Colonic mucosa (tissue), 4 donors: Measurements from ENCODE around the gene CDH18. TPM values are rescaled to one million over a fixed set of nuclear protein-coding genes. Genes with fewer than 3 reads are reported as not detected.

Experiments used
- DNase-seq: peaks from one replicate; pipeline ENCODE4 v3.0.0-alpha.2; 2020
- H3K27ac ChIP-seq: fragments of 200-600 bp; one replicate; pipeline ENCODE4 v1.8.0; 2021
- H3K27me3 ChIP-seq: fragments of 200-600 bp; one replicate; pipeline ENCODE4 v1.8.0; 2021
- H3K36me3 ChIP-seq: fragments of 200-600 bp; one replicate; pipeline ENCODE4 v1.8.0; 2021
- H3K4me1 ChIP-seq: fragments of 200-600 bp; one replicate; pipeline ENCODE4 v1.8.0; 2021; ENCODE audit warnings: mild to moderate bottlenecking
- H3K4me3 ChIP-seq: fragments of 200-600 bp; one replicate; pipeline ENCODE4 v1.8.0; 2021
- H3K9ac ChIP-seq, 2 donors: one replicate each; pipeline ENCODE4 v1.7.0; 2013; ENCODE audit warnings: control low read depth in 2 of 2, low read depth in 2 of 2, low read length in 2 of 2
- H3K9me3 ChIP-seq: fragments of 200-600 bp; one replicate; pipeline ENCODE4 v1.8.0; 2021
- intact Hi-C: fragments of 100-400 bp; cut with DNase I; formaldehyde crosslinking; loops from one replicate; pipeline ENCODE4 v1.14.1; 2022
- total RNA-seq, 2 donors: library from RNA; stranded (reverse); fragmentation: NEBNext Ultra II Directional in 1 of 2; extraction: Animal tissue kit (Norgen Biotek cat#: 25700) in 1 of 2; gene quantifications; one replicate each; pipeline ENCODE4 v1.2.1, GENCODE V29; 2021
- TF ChIP-seq, protein P1 (sequence below): fragments of 200-600 bp; IDR thresholded peaks from one replicate; pipeline ENCODE4 v1.8.0; 2022; ENCODE audit warnings: antibody characterized with exemption, mild to moderate bottlenecking
- donor health status: healthy.
- donor health status: DM: no; HTN: no; CAD: no.
- donor health status: DM: no; HTN: no; CAD: no.

Gene CDH18
- total RNA-seq, 2 donors from 2014 or later = not detected

DNA sequence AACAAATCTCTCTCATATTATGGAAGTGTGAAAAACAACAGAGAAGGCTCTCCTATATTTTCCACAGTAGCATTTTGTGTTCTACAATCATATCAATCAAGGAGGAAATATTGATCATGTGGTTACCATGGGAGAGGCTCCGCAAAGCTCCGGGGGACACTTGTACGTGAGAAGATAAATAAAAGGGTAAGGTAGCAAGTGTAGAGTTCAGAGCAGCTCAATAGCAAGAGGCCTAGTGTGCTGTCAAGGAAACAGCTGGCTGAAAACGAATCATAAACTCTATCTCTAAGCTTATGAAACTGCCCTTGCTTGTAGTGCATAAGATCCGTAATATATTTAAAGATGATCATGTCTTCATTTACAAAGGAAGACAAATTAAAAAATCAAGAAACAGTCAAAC is 57.5 kb downstream of the CDH18 start:
- Histone ChIP-seq H3K9me3 (peaks cover 4% of the 10 kb centered on the region), H3K27ac (no peak overlapping the region), H3K27me3 (no peaks in the 10 kb centered on the region), H3K4me3 (no peak overlapping the region), H3K4me1 (no peaks in the 10 kb centered on the region), H3K9ac (no peak overlapping the region), H3K36me3 (no peaks in the 10 kb centered on the region)
- no peak for DNase-seq
- TF ChIP-seq, protein P1, sequence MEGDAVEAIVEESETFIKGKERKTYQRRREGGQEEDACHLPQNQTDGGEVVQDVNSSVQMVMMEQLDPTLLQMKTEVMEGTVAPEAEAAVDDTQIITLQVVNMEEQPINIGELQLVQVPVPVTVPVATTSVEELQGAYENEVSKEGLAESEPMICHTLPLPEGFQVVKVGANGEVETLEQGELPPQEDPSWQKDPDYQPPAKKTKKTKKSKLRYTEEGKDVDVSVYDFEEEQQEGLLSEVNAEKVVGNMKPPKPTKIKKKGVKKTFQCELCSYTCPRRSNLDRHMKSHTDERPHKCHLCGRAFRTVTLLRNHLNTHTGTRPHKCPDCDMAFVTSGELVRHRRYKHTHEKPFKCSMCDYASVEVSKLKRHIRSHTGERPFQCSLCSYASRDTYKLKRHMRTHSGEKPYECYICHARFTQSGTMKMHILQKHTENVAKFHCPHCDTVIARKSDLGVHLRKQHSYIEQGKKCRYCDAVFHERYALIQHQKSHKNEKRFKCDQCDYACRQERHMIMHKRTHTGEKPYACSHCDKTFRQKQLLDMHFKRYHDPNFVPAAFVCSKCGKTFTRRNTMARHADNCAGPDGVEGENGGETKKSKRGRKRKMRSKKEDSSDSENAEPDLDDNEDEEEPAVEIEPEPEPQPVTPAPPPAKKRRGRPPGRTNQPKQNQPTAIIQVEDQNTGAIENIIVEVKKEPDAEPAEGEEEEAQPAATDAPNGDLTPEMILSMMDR = no peak
- intact Hi-C loops = no loop called here

DNA sequence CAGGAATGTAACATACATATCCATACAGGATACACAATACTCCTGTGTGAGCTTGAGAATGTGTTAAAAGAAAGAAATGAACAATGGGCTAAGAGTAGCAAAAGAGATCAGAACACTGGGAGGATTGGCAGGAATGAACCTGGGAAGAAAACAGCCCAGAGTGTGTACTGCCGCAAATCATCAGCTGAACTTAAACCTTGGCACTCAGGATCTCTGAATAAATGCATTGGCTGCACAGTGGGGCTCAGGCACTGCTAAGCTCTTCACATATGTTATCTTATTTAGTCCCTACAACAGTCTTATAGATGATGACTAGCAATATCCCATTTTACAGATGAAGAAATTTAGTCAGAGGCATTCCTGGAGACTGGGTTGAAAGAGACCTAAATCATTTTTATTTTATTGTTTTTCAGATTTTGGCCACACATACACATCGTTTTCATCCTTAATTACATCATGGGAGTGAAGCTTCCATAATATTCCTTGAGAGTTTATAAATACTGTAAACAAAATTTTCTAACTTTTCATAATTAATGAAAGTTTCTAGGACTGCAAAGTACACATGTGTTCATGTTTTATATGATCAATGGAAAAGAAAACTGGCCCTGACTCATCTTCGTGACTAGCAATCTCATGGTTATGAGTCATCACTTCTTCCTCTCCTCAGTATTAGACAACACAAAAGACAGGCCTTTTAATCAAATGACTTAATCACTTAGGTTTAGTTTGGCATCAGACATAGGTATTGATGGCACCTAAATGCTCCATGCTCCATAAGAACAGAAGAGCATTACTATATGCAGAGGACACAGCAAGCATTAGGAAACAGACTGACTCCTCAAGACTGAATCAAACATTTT is 59.2 kb downstream of the CDH18 start:
- Histone ChIP-seq H3K4me3 (no peak overlapping the region), H3K9ac (no peak overlapping the region), H3K27ac (no peak overlapping the region), H3K36me3 (no peaks in the 10 kb centered on the region), H3K27me3 (no peaks in the 10 kb centered on the region), H3K4me1 (no peaks in the 10 kb centered on the region), H3K9me3 (peaks cover 4% of the 10 kb centered on the region)
- no peak for DNase-seq
- intact Hi-C loops = no loop called here
- TF ChIP-seq, protein P1 = no peak

DNA sequence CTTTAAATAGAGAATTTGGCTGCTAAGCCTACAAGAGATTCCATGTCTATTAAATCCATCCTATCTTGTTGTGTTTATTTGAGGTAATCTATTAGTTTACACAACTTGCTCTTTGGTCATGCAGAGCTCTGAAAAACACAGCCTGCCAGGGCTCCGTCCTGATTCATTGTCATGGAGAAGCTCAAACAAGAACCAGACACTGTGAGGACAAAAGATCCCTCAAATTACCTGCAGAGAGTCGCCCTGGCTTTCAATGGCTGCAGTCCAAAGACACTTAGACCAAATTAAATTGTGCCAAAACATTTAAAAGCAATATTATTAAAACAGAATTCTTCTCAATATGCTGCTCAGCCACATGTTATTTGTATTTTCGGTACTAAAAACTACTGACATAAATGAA is 60.1 kb downstream of the CDH18 start:
- Histone ChIP-seq H3K27me3 (no peaks in the 10 kb centered on the region), H3K4me1 (no peaks in the 10 kb centered on the region), H3K9me3 (peaks cover 4% of the 10 kb centered on the region), H3K9ac (no peak overlapping the region), H3K36me3 (no peaks in the 10 kb centered on the region), H3K4me3 (no peak overlapping the region), H3K27ac (no peak overlapping the region)
- DNase-seq = no peak
- intact Hi-C loops = no loop called here
- TF ChIP-seq, protein P1 = no peak

DNA sequence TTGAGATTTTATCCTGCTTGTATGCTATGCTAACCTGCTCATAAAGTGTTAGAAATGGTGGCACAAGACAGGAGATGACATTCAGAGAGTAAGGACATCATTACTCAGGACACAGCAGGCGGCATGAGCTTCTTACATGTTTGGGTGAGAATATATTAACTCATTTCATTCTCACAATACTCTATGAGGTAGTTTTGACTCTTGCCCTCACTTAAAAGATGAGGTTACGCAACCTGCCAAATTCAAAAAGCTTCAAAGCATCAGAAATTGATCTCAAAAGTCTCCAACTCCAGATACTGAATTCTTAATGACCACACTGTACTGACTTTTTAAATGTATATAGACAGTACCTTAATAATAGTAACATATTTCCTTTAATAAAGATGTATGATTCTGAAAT is 60.8 kb downstream of the CDH18 start:
- TF ChIP-seq, protein P1 = no peak
- H3K27ac ChIP-seq = no peak overlapping the region
- no peak overlapping the region for H3K4me3 ChIP-seq
- intact Hi-C loops = no loop called here
- H3K4me1 ChIP-seq = no peaks in the 10 kb centered on the region
- H3K9ac ChIP-seq = no peak overlapping the region
- no peaks in the 10 kb centered on the region for H3K27me3 ChIP-seq
- H3K36me3 ChIP-seq = no peaks in the 10 kb centered on the region
- no peak for DNase-seq
- peaks cover 4% of the 10 kb centered on the region for H3K9me3 ChIP-seq

DNA sequence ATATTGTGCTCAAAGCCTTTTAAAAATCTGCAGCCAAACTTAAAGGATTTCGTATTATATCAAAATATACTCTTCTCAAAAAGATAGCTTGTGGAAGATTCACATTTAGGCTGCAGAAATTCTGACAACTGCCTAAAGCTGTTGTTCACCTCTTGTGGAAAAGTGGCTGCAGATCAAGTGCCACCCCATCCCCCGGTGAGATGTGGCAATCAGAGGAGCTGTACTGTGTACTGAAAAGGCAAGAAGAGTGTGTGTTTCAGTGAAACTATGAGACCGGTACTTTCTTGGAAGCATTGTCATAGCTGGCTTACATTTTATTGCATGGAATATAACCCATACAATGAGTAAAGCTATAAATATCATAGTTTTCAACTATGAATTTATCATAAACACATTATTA is 64.3 kb downstream of the CDH18 start:
- no peak for DNase-seq
- intact Hi-C loops = no loop called here
- Histone ChIP-seq H3K4me3 (no peak overlapping the region), H3K27me3 (no peaks in the 10 kb centered on the region), H3K27ac (no peak overlapping the region), H3K4me1 (no peaks in the 10 kb centered on the region), H3K9me3 (peaks cover 4% of the 10 kb centered on the region), H3K9ac (no peak overlapping the region), H3K36me3 (no peaks in the 10 kb centered on the region)
- TF ChIP-seq, protein P1 = no peak
